Psoas muscle (tissue), 8 donors: ENCODE measurements around the gene LIN54. TPM values are rescaled to one million over a fixed set of nuclear protein-coding genes. Genes with fewer than 3 reads are reported as not detected.
A peak's percentile ranks its signal among the peaks of the same experiment; 100 is the strongest.

Experiments used
- ATAC-seq, 4 donors: fragments of 200-7000 bp; cut with Tn5 transposase; one replicate each; pipeline ENCODE4 v1.9.1; 2020; ENCODE audit warnings: moderate library complexity in 3 of 4, mild to moderate bottlenecking in 2 of 4
- DNase-seq, 2 donors: peaks; one replicate each; pipeline ENCODE4 v3.0.0-alpha.2; 2020
- H3K27ac ChIP-seq: fragments of 200-600 bp; one replicate; pipeline ENCODE4 v1.8.0; 2022
- H3K27me3 ChIP-seq, 3 donors: fragments of 200-600 bp in 1 of 3; one replicate each; pipeline versions ENCODE4 v1.6.1 to v1.8.0; 2013 to 2022; ENCODE audit warnings: low read length in 2 of 3, mild to moderate bottlenecking in 2 of 3, moderate library complexity in 1 of 3; ENCODE audit not compliant: insufficient read depth in 3 of 3
- H3K36me3 ChIP-seq, 2 donors: fragments of 200-600 bp in 1 of 2; one replicate each; pipeline versions ENCODE4 v1.6.1 to v1.8.0; 2013 to 2022; ENCODE audit warnings: low read depth in 1 of 2, mild to moderate bottlenecking in 1 of 2, moderate library complexity in 1 of 2; ENCODE audit not compliant: insufficient read depth in 1 of 2
- H3K4me1 ChIP-seq: fragments of 200-600 bp; one replicate; pipeline ENCODE4 v1.8.0; 2022
- H3K4me3 ChIP-seq: fragments of 200-600 bp; one replicate; pipeline ENCODE4 v1.8.0; 2022; ENCODE audit warnings: mild to moderate bottlenecking
- H3K9me3 ChIP-seq: fragments of 200-600 bp; one replicate; pipeline ENCODE4 v1.8.0; 2022
- WGBS, 3 donors: extraction: QIAGEN DNeasy Blood & Tissue Kit; methylation state at CpG; one replicate each; pipeline versions ENCODE4 v1.1.6 to v1.1.7; 2013; 5-methylcytosine and 5-hydroxymethylcytosine counted together
- intact Hi-C, 2 donors: fragments of 100-400 bp; cut with DNase I; formaldehyde crosslinking; loops; one replicate each; pipeline versions ENCODE4 v1.11.0 to v1.14.2; 2022
- polyA plus RNA-seq, 3 donors: library from polyadenylated mRNA; stranded (reverse); fragments of 200-250 nt; gene quantifications; one replicate each; pipeline ENCODE4 v1.2.3, GENCODE V29; 2013
- total RNA-seq, 4 donors: library from RNA; stranded (reverse); fragmentation: NEBNext Ultra II Directional in 2 of 4; extraction: Animal tissue kit (Norgen Biotek cat#: 25700) in 2 of 4; gene quantifications; one replicate each; pipeline versions ENCODE4 v1.2.1 to v1.2.4, GENCODE V29; 2021 to 2023
- TF ChIP-seq, protein P1 (sequence below): fragments of 200-600 bp; IDR thresholded peaks from one replicate; pipeline ENCODE4 v1.8.0; 2022; ENCODE audit warnings: antibody characterized with exemption
- donor health status: healthy with polysubstance abuse.
- donor health status: DM: no; HTN: no; CAD: no; lungs with moderate emphysema.
- donor health status: Bipolar disorder and iron deficiency.
- donor health status: healthy.
- donor health status: DM: yes; HTN: yes; CAD: no.
- donor health status: DM: no; HTN: no; CAD: no.
- donor health status: DM: no; HTN: no; CAD: no.
- donor health status: DM: yes; HTN: yes; CAD: no.

The LIN54 gene
- total and polyA plus RNA-seq, 7 donors, result 4.9 to 14.7 (median 8.1) TPM

DNA sequence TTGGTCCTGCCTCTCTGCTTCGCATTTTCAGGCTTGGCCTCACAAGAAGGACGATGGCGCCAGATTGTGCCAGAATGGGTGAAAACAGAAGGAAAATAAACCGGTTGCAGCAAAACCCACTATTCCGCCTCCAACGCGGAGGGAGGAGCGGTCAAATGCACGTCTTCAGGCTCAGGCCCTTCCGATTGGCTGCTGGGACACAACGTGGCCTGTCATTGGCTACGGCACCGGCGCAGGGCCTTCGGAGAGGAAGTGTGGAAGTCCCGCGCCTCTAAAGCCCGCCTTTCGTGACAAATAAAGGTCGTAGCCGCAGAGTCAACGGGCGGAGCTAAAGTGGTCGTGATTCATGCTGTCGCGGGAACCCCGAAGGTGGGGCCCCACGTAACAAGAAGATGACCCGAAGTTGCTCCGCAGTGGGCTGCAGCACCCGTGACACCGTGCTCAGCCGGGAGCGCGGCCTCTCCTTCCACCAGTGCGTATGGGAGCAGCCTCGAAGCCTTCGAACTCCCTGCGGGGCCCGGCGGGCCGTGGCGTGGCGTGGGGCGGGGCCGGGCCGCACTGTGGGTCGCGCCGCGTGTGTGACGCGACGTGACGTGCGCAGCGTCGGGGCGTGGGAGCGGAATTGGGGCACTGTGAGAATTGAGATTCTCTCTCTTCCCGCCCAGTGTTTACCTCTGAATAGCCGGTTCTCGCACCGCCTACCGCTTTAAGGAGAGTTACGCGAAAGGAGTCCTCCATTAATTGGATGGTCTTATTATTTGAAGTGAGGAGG, 110.0 kb downstream of the LIN54 start, which contains the start of gene THAP9:
THAP9 (plus strand) TSS at position 325 of the 772 bp plus-strand sequence; CDS start at position 393, 68 bp downstream.
- intact Hi-C loops, result loop anchor here (1.0 to 5.0 kb wide), 2 partner anchors 9 to 112 kb away; partner anchors contain the start of genes LIN54 (in 1 of the 2) and SEC31A (in 1 of the 2)
- DNase-seq (peak; percentile 98 to 99), ATAC-seq (peak; percentile 96 to 98 (median 97))
- Histone ChIP-seq H3K27me3 (no peaks in the 10 kb centered on the region), H3K36me3 (peaks cover 0 to 25% of the 10 kb centered on the region in 2 donors), H3K4me1 (peaks cover 37% of the 10 kb centered on the region), H3K9me3 (no peaks in the 10 kb centered on the region), H3K4me3 (peak within 1 kb of the TSS; percentile 76), H3K27ac (peak within 1 kb of the TSS; percentile 96)
- TF ChIP-seq, protein P1, sequence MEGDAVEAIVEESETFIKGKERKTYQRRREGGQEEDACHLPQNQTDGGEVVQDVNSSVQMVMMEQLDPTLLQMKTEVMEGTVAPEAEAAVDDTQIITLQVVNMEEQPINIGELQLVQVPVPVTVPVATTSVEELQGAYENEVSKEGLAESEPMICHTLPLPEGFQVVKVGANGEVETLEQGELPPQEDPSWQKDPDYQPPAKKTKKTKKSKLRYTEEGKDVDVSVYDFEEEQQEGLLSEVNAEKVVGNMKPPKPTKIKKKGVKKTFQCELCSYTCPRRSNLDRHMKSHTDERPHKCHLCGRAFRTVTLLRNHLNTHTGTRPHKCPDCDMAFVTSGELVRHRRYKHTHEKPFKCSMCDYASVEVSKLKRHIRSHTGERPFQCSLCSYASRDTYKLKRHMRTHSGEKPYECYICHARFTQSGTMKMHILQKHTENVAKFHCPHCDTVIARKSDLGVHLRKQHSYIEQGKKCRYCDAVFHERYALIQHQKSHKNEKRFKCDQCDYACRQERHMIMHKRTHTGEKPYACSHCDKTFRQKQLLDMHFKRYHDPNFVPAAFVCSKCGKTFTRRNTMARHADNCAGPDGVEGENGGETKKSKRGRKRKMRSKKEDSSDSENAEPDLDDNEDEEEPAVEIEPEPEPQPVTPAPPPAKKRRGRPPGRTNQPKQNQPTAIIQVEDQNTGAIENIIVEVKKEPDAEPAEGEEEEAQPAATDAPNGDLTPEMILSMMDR, result no peak
- WGBS, 3 donors, result 0 to 1% (median 1%) methylated on average over 65 to 67 of the region's 67 CpGs

DNA sequence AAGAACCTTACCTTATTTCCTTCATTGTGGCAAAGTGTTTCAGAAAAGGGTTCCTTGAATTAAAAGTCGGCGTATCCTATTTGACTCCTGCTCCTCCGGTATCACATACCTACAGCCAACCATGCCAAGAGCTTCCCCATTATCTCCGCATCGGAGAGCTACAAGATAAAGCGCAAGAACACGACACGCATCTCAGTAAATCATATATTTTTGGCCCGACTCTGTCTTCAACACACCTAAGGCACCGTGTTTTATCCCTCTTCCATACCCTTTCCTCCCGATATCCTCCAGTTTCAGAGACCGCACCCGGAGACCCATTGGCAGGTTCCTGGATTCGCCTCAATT, 110.6 kb downstream of the LIN54 start:
- H3K27ac ChIP-seq, result peak overlapping the region; percentile 96
- peaks cover 0 to 27% of the 10 kb centered on the region in 2 donors for H3K36me3 ChIP-seq
- H3K27me3 ChIP-seq, result no peaks in the 10 kb centered on the region
- DNase-seq (no peak), ATAC-seq (peak; percentile 6 to 48 (median 30))
- peak overlapping the region; percentile 76 for H3K4me3 ChIP-seq
- 0 to 1% (median 0%) methylated on average over 14 of the region's 14 CpGs for WGBS, 3 donors
- intact Hi-C loops, result loop anchor here (1.0 to 5.0 kb wide), 2 partner anchors 9 to 112 kb away; partner anchors contain the start of genes LIN54 (in 1 of the 2) and SEC31A (in 1 of the 2)
- H3K9me3 ChIP-seq, result no peaks in the 10 kb centered on the region
- H3K4me1 ChIP-seq, result peaks cover 37% of the 10 kb centered on the region
- TF ChIP-seq, protein P1, result no peak

DNA sequence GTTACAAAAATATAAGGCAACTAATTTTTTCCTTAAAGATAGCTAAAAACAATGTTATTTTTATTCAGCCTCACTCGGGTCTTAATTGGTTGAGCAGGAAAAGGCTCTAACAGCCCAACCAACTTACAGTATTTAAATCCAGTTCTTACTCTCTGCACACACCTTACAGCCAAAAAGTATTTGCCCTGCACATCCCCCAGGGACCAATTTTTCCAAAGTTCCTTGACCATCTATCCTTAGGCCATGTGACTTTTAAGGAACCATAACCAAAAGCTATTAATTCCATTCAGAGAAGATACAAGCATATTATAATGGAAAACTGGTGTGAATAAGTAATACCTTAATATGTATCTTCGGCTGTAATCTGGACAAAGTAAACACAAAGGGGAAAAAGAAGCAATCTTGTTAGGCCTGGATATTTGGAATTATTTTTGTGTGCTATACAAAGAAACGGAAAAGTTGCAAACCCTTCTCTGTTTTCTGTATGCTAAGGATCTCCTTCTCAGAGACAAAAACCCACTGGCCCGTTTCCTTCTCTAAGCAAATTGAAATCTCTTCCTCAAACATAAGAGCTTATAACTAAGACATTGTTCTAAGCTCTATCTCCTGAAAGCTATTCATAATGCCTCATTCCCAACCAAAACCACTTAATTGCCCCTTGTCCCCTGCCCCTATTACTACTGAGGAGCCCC, 111.1 kb downstream of the LIN54 start:
- 0 to 5% (median 2%) methylated on average over 4 of the region's 4 CpGs for whole genome bisulfite sequencing, 3 donors
- H3K4me1 ChIP-seq, result peaks cover 37% of the 10 kb centered on the region
- TF ChIP-seq, protein P1, result no peak
- intact Hi-C loops, result loop anchor here (1.0 to 10.0 kb wide), 5 partner anchors 8 to 525 kb away; partner anchors contain the start of genes COPS4 (in 1 of the 2), COQ2 (in 1 of the 2), HNRNPD (in 1 of the 2) and LIN54 (in 1 of the 2)
- H3K36me3 ChIP-seq, result peaks cover 0 to 32% of the 10 kb centered on the region in 2 donors
- ATAC-seq (no peak), DNase-seq (no peak)
- H3K4me3 ChIP-seq, result peak overlapping the region; percentile 76
- no peaks in the 10 kb centered on the region for H3K27me3 ChIP-seq
- H3K9me3 ChIP-seq, result no peaks in the 10 kb centered on the region
- H3K27ac ChIP-seq, result peak overlapping the region; percentile 96

DNA sequence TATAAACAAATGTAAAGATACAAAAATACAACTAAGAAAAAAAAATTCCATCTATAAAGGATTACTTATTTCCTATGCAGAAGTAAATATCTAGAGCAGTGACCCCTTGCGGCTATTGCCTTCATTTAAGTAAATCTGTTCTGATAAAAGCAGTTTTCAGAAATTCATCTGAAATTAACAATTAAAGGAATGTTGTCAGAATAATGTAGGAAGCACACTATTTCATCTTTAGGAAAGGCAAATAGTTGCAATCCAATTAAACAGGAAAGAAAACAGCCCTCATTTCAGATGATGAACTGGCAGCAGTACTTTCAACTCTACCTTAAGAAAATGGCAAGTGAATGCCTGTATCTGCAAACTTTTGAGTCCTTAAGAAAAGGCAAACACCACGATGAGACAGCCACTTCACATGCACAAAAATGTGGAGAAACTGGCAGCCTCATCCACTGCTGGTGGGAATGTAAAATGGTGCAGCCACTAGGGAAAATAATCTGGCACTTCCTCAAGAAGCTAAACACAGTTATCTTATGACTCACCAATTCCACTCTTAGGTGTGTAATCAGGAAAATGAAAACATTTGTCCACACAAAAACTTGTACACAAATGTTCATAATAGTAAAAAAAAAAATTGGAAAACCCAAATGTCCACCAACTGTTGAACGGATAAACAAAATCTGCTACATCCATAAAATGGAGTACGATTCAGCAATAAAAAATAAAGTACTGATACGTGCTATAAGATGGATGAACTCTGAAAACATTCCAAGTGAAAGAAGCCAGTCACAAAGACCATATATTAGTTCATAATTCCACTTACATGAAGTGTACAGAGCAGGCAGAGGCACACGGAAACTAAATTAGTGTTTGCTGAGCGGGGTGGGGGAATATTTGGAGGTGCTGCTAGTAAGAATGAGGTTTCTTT, 112.0 kb downstream of the LIN54 start:
- intact Hi-C loops, result loop anchor here in 1 of 2 donors (5.0 to 10.0 kb wide), 3 partner anchors 136 to 524 kb away; partner anchors contain the start of genes COPS4, COQ2 and HNRNPD
- TF ChIP-seq, protein P1, result no peak
- no peak for DNase-seq
- peaks cover 37% of the 10 kb centered on the region for H3K4me1 ChIP-seq
- peak overlapping the region; percentile 76 for H3K4me3 ChIP-seq
- H3K27ac ChIP-seq, result peak overlapping the region; percentile 96
- H3K36me3 ChIP-seq, result peaks cover 5 to 41% of the 10 kb centered on the region in 2 donors
- WGBS, 3 donors, result 41 to 44% (median 43%) methylated on average over 7 of the region's 7 CpGs
- no peak for ATAC-seq
- H3K27me3 ChIP-seq, result no peaks in the 10 kb centered on the region
- no peaks in the 10 kb centered on the region for H3K9me3 ChIP-seq
